Loucy (cell line): ENCODE results near the gene FAM83D.

ENCODE experiments used
- H2AFZ ChIP-seq: fragments of 200-600 bp; sonication (generic); 2 replicates; pipeline ENCODE4 v1.6.0; 2016; ENCODE audit warnings: antibody characterized with exemption, mild to moderate bottlenecking, low read length, moderate library complexity
- H3F3A ChIP-seq: fragments of 200-600 bp; 2 replicates; pipeline ENCODE4 v1.6.0; 2016; ENCODE audit warnings: antibody characterized with exemption, low read depth, mild to moderate bottlenecking
- H3K27me3 ChIP-seq: fragments of 200-600 bp; sonication (generic); 2 replicates; pipeline ENCODE4 v1.6.1; 2014; ENCODE audit warnings: low read length, mild to moderate bottlenecking; ENCODE audit not compliant: insufficient read depth, poor library complexity, severe bottlenecking
- H3K36me3 ChIP-seq: fragments of 200-600 bp; sonication (generic); 2 replicates; pipeline ENCODE4 v1.6.1; 2016; ENCODE audit warnings: low read length; ENCODE audit not compliant: insufficient read depth
- H3K4me1 ChIP-seq: fragments of 200-600 bp; sonication (generic); 2 replicates; pipeline ENCODE4 v1.5.1; 2014; ENCODE audit warnings: low read length, mild to moderate bottlenecking; ENCODE audit not compliant: insufficient read depth, poor library complexity, severe bottlenecking
- H3K4me2 ChIP-seq: fragments of 200-600 bp; sonication (generic); 2 replicates; pipeline ENCODE4 v1.6.0; 2014; ENCODE audit warnings: antibody characterized with exemption, low read length, low read depth, mild to moderate bottlenecking; ENCODE audit not compliant: poor library complexity, severe bottlenecking
- H3K4me3 ChIP-seq: fragments of 200-600 bp; sonication (generic); 2 replicates; pipeline ENCODE4 v1.5.1; 2014; ENCODE audit warnings: low read length, mild to moderate bottlenecking, mixed read lengths; ENCODE audit not compliant: poor library complexity, severe bottlenecking
- H3K79me2 ChIP-seq: fragments of 200-600 bp; sonication (generic); 2 replicates; pipeline ENCODE4 v1.6.1; 2014; ENCODE audit warnings: low read length; ENCODE audit not compliant: insufficient read depth
- H3K9ac ChIP-seq: fragments of 200-600 bp; sonication (generic); 2 replicates; pipeline ENCODE4 v1.6.0; 2014; ENCODE audit warnings: mild to moderate bottlenecking, low read depth, low read length, moderate library complexity; ENCODE audit not compliant: poor library complexity, severe bottlenecking
- H3K9me2 ChIP-seq: fragments of 200-600 bp; sonication (generic); replicated peaks from 2 replicates; pipeline ENCODE4 v1.6.1; 2016; ENCODE audit warnings: low read depth, low read length, mixed read lengths
- H3K9me3 ChIP-seq: fragments of 200-600 bp; sonication (generic); 2 replicates; pipeline ENCODE4 v1.6.1; 2014; ENCODE audit warnings: mild to moderate bottlenecking, antibody characterized with exemption, low read length, low read depth; ENCODE audit not compliant: insufficient read depth
- H4K20me1 ChIP-seq: fragments of 200-600 bp; sonication (generic); 2 replicates; pipeline ENCODE4 v1.6.0; 2014; ENCODE audit warnings: antibody characterized with exemption, low read length, mild to moderate bottlenecking; ENCODE audit not compliant: insufficient read depth, poor library complexity, severe bottlenecking
- CTCF ChIP-seq: fragments of 200-600 bp; sonication (generic); conservative IDR thresholded peaks from 2 replicates; pipeline ENCODE4 v1.5.1; 2014; ENCODE audit warnings: mild to moderate bottlenecking, antibody characterized with exemption, low read length
- EZH2phosphoT487 ChIP-seq: fragments of 200-600 bp; IDR thresholded peaks from 2 replicates; pipeline ENCODE4 v1.6.1; 2018; ENCODE audit warnings: antibody characterized with exemption, mild to moderate bottlenecking, moderate library complexity, borderline replicate concordance

The FAM83D gene, protein sequence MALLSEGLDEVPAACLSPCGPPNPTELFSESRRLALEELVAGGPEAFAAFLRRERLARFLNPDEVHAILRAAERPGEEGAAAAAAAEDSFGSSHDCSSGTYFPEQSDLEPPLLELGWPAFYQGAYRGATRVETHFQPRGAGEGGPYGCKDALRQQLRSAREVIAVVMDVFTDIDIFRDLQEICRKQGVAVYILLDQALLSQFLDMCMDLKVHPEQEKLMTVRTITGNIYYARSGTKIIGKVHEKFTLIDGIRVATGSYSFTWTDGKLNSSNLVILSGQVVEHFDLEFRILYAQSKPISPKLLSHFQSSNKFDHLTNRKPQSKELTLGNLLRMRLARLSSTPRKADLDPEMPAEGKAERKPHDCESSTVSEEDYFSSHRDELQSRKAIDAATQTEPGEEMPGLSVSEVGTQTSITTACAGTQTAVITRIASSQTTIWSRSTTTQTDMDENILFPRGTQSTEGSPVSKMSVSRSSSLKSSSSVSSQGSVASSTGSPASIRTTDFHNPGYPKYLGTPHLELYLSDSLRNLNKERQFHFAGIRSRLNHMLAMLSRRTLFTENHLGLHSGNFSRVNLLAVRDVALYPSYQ

GRCh38 chr20:38926142-38926933, at the start of gene FAM83D:
Gene FAM83D (plus strand): TSS chr20:38926417. CDS start chr20:38926443, 26 bp downstream.
- Histone ChIP-seq H3F3A (no peaks in the 10 kb centered on the region), H4K20me1 (peaks cover 24% of the 10 kb centered on the region), H3K9me3 (no peaks in the 10 kb centered on the region), H3K27me3 (peaks cover 8% of the 10 kb centered on the region), H3K9me2 (no peaks in the 10 kb centered on the region), H3K4me1 (peaks cover 33% of the 10 kb centered on the region), H3K4me3 (peak within 1 kb of the TSS; percentile 87), H3K36me3 (no peaks in the 10 kb centered on the region), H3K4me2 (peak within 1 kb of the TSS; percentile 96), H3K9ac (peak within 1 kb of the TSS; percentile 97), H3K79me2 (peaks cover 51% of the 10 kb centered on the region), H2AFZ (peak within 1 kb of the TSS; percentile 71)
- TF ChIP-seq EZH2phosphoT487 (no peak), CTCF (no peak)

- H3K4me2 ChIP-seq = no peak overlapping the region
Observed at GRCh38 chr20:38877483-38877882, 48.7 kb upstream of the FAM83D start.

More at GRCh38 chr20:38877483-38877882, 48.7 kb upstream of the FAM83D start:
- TF ChIP-seq EZH2phosphoT487 = no peak
- TF ChIP-seq CTCF = no peak
- Histone ChIP-seq H2AFZ (no peak overlapping the region), H3K79me2 (peaks cover 45% of the 10 kb centered on the region), H3K9ac (no peak overlapping the region), H3F3A (peaks cover 15% of the 10 kb centered on the region; the same call in 1 of the 2 replicates), H3K9me3 (no peaks in the 10 kb centered on the region), H3K36me3 (no peaks in the 10 kb centered on the region), H3K4me1 (peaks cover 50% of the 10 kb centered on the region), H3K9me2 (no peaks in the 10 kb centered on the region), H3K4me3 (no peak overlapping the region), H3K27me3 (no peaks in the 10 kb centered on the region), H4K20me1 (peaks cover 2% of the 10 kb centered on the region)
